Measurements from ENCODE around the gene UBXN10. TPM values are rescaled to one million over a fixed set of nuclear protein-coding genes. Genes with fewer than 3 reads are reported as not detected.
A peak's percentile ranks its signal among the peaks of the same experiment; 100 is the strongest.

UBXN10 gene
- total RNA-seq, 1 donor from 2014 or later = not detected

- DNase-seq (ENCODE audit: low read depth in 2 of 2) = peak; percentile 57 to 63
Measured at GRCh38 chr1:20151906-20152598, 33.8 kb upstream of the UBXN10 start.

GRCh38 chr1:20152599-20152930, 33.3 kb upstream of the UBXN10 start:
- no peak for DNase-seq (ENCODE audit: low read depth in 2 of 2)

DNA sequence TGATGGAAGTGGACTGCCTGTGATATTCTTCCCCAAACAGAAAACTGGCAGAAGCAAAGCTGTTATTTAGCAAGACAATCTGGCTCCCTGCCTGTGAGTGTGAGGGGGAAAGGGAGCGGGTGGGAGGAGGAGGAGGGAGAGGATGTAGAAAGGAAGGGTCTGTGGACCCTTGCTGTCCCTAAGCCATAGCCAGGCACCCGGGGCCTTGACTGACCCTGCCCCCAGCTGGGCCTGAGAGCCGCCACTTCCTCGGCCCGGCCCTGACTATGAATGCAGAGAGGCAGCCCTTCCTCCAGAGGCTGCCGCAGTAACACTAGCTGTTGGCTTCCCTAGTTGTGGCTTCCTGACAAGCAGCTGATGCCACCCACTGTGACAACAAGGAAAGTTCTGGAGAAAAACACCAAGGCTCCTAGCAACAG, 32.9 kb upstream of the UBXN10 start:
- no peak for DNase-seq (ENCODE audit: low read depth in 2 of 2)

DNA sequence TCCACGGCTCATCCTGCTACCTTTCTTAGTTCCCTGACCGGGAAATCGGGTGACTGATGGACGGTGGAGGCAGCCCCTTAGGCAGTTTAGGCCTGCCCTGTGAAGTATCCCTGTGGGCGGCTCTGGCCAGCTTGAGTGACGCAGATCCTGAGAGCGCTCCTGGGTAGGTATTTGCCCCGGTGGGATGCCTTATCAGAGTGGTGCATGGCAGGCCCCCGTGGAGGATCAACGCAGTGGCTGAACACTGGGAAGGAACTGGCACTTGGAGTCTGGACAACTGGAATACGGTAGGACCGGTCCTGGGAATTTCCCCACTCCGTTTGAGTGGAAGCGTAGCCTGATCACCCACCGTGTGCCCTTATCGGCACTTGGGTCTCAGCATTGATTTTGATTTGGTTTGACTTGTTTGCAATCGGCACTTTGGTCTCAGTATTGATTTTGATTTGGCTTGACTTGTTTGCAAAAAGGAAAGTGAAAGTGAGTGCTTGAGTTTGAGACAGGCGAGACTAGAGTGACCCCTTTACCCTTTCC, 31.5 kb upstream of the UBXN10 start:
- DNase-seq (ENCODE audit: low read depth in 2 of 2) = peak in 1 of 2 donors; percentile 22

DNA sequence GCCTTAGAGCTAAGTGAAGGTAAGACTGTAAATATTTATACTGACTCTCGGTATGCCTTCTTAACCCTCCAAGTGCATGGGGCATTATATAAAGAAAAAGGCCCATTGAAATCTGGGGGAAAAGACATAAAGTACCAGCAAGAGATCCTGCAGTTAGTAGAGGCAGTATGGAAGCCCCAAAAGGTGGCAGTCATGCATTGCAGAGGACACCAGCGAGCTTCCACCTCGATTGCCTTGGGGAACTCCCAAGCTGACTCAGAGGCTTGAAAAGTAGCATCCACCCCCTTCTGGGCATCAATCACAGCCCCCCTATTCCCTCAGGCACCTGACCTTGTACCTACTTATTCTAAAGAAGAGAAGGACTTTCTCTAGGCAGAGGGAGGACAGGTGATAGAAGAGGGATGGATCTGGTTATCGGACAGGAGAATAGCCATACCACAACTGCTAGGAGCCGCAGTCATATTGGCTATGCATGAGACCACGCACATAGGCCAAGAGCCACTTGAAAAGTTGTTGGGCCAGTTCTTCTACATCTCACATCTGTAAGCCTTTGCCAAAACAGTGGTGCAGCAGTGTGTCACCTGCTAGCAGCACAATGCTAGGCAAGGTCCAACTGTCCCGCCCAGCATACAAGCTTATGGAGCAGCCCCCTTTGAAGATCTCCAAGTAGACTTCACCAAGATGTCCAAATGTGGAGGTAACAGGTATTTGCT, 27.4 kb upstream of the UBXN10 start:
- no peak for DNase-seq (ENCODE audit: low read depth in 2 of 2)

GRCh38 chr1:20160034-20160433, 25.9 kb upstream of the UBXN10 start:
- peak; percentile 15 to 23 for DNase-seq (ENCODE audit: low read depth in 2 of 2)

- peak in 1 of 2 donors; percentile 48 for DNase-seq (ENCODE audit: low read depth in 2 of 2)
Measured at GRCh38 chr1:20164694-20165202, 21.1 kb upstream of the UBXN10 start.

DNA sequence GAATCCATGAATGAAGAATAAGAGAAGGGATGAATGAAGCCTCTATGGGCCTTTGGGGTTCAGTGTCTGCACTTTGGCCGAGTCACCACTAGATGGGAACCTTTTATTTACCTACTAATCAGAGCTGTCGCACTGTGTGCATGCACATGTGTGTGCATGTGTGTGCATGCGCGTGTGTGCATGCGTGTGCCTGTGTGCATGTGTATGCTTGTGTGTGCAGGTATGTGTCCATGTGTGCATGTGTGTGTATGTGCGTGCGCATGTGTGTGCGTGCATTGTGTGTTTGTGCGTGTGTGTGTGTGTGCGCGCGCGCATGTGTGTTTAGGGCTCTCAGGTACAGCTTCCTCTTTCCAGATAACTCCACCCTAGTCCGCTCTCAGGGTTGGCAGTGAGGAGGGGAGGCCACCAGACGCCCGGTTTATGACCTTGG, 20.4 kb upstream of the UBXN10 start:
- DNase-seq (ENCODE audit: low read depth in 2 of 2) = peak; percentile 24 to 28

- DNase-seq (ENCODE audit: low read depth in 2 of 2) = no peak
Measured at GRCh38 chr1:20166051-20166450, 19.8 kb upstream of the UBXN10 start.

DNA sequence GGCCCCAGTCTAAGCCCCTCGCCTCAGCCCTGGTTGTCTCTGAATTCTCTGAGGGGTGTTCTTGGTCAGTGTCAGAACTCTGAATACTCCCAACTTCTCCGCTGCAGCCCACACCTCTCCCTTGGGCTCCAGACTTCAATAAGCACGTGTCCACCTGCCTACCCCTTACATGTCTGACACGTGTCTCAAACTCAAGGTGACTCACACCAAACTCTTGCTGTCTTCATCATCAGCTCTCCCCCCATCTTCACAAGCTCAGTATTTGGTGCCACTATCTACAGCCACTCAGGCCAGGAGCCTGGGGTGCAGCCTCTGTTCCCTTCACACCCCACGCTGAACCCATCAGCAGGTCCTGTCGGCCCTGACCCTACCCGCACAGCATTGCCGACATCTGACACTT, 18.8 kb upstream of the UBXN10 start:
- DNase-seq (ENCODE audit: low read depth in 2 of 2) = no peak

GRCh38 chr1:20168564-20169491, 17.1 kb upstream of the UBXN10 start:
- no peak for DNase-seq (ENCODE audit: low read depth in 2 of 2)

- no peak for DNase-seq (ENCODE audit: low read depth in 2 of 2)
Measured at GRCh38 chr1:20169932-20170331, 16.0 kb upstream of the UBXN10 start.

DNA sequence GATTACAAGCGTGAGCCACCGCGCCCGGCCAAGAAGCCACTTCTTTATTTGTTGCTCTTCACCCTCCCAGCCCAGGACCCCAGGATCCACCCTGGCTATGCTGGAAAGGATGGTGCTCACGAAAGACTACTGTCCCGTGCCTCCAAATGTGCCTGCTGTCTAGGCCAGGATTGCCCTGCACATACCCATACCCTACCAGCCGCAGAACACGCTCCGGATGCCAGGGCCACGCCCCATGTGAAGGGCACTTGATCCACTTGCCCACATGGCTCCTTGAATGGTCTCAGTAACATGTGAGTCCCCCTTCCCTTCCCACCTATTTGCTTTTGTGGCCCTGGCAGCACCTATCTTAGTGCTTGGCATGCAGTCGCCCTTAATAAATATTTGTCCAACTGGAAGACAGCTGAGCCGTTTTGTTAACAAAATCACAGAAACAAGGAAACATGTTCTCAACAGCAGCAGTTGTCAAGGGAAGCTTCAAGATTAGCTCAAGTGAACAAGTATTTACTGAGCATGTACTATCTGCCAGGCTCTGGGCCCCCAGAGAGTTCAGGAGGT, 13.8 kb upstream of the UBXN10 start:
- no peak for DNase-seq (ENCODE audit: low read depth in 2 of 2)

- DNase-seq (ENCODE audit: low read depth in 2 of 2) = no peak
Measured at GRCh38 chr1:20174937-20175666, 10.8 kb upstream of the UBXN10 start.

DNA sequence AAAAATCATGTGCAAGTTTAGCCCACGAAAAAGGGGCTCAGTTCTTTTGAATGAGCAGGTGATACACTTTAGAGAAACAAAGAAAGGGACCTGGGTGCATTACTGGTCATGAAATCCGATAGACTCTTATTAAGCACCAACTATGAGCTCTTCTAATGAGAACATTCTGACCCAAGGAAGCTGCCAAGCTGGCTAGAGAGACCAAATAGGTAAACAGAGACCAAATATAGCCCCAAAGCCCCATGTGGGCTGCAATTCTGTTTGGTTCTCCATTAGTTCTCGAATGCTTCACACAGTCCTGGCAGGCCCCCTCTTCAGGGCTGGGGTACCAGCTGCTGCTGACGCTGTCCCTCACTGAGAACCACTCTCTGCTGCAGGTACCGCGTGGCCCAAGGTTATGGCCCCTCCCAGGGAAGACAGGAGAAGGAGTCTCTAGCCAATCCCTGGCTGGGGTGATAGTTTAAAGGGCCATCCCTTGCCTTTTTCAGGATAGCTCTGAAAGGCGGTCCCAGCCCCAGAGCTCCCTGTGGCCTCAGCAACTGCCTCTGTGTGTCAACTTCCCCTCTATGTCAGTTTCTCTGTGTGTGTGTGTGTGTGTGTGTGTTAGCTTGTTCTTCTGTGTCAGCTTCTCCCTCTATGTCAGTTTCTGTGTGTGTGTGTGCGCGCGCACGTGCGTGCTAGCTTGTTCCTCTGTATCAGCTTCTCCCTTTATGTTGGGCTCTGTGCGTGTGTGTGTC, 7.1 kb upstream of the UBXN10 start:
- no peak for DNase-seq (ENCODE audit: low read depth in 2 of 2)

DNA sequence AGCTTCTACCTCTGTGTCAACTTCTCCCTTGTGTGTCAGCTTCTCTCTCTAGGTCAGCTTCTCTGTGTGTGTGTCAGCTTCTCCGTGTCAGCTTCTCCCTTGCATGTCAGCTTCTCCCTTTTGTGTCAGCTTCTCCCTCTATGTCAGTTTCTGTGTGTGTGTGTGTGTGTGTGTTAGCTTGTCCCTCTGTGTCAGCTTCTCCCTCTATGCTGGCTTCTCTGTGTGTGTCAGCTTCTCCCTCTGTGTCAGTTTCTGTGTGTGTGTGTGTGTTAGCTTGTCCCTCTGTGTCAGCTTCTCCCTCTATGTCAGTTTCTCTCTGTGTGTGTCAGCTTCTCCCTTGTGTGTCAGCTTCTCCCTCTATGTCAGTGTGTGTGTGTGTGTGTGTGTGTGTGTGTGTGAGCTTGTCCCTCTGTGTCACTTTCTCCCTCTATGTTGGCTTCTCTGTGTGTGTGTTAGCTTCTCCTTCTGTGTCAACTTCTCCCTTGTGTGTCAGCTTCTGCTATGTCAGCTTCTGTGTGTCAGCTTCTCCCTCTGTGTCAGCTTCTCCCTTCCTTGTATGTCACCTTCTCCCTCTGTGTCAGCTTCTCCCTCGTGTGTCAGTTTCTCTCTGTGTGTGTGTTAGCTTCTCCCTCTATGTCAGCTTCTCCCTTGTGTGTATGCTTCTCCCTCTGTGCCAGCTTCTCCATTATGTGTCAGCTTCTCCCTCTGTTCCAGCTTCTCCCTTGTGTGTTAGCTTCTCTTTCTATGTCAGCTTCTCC, 6.3 kb upstream of the UBXN10 start:
- no peak for DNase-seq (ENCODE audit: low read depth in 2 of 2)

DNA sequence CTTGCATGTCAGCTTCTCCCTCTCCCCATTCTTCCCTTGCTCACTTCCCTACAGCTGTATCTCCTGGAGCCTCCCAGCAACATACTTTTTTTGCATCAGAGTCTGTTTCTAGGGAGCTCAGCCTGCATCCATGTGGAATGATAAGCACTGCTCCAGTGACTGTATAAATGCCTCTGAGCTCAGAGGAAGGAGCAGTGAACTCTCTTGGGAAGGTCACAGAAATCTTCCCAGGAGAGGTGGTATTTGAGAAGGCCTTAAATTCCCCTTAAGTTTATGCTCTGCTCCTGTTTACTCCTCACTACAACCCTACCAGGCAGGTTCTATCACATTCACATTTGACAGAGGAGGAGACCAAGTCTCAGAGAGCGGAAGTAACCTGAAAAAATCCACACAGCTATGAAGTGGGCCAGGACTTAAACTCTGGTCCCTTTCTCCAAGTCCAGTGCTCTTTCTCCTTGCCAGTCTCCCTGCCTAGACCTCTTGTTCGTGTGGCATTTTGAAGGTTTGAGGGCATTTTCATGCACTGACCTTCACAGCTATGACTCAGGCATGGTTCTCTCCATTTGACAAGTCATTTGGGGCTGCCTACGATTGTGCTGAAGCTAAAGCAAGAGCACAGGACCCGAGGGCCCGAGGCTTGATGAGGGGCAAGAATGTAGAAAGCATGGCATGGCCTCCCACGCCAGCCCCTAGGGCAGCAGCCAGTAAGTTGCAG, 5.6 kb upstream of the UBXN10 start:
- no peak for DNase-seq (ENCODE audit: low read depth in 2 of 2)

DNA sequence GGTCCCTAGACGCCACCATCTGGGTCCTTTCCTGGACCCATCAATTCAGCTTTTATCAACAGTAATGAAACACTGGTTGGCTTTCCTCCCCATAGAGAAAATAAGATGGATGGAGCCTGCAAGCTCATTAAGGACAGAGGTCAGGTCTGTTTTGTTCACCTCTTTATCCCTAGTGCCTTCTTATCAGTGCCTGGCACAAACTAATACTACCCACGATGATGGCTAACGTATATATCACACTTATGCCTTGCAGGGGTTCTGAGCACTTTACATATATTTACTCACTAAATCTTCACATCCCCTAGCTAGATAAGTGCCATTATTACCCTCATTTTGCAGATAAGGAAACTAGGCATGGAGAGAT, 5.1 kb upstream of the UBXN10 start:
- no peak for DNase-seq (ENCODE audit: low read depth in 2 of 2)

GRCh38 chr1:20182415-20182814, 3.5 kb upstream of the UBXN10 start:
- DNase-seq (ENCODE audit: low read depth in 2 of 2) = no peak

Measured in lung microvascular endothelial cell (primary cell).